Measurements from ENCODE around the gene PDXP.

- TF ChIP-seq CTCF (IDR thresholded peaks at IDR 0.05; ENCODE audit: insufficient read depth, low read depth, low read length) (no peak), EZH2 (IDR thresholded peaks at IDR 0.05; ENCODE audit: insufficient read depth, low read length) (no peak)
These were observed 19.8 kb downstream of the PDXP start for GRCh38 chr22:37678372-37678771.
